ENCODE measurements around the gene APOLD1. TPM values are rescaled to one million over a fixed set of nuclear protein-coding genes. Genes with fewer than 3 reads are reported as not detected.
A peak's percentile ranks its signal among the peaks of the same experiment; 100 is the strongest.
"Not testable (repeated sequence)": the region's sequence is repeated elsewhere in the genome, so short reads cannot be mapped to it uniquely, and the experiment has no call there.

APOLD1 gene
- 35.9 TPM for total RNA-seq

GRCh38 chr12:12784911-12785814 is at the start of gene APOLD1:
Gene APOLD1, plus strand, starts transcription at chr12:12785659. Its CDS starts 33 bp downstream, at chr12:12785692.
- peak; percentile 46 for DNase-seq (ENCODE audit: low spot score)

GRCh38 chr12:12736759-12737676 is 48.4 kb upstream of the APOLD1 start:
- no peak for DNase-seq (ENCODE audit: low spot score)

- DNase-seq (ENCODE audit: low spot score), result not testable (repeated sequence)
Observed at GRCh38 chr12:12738152-12738551, 47.3 kb upstream of the APOLD1 start.

GRCh38 chr12:12741660-12742059 is 43.8 kb upstream of the APOLD1 start:
- DNase-seq (ENCODE audit: low spot score), result no peak

- DNase-seq (ENCODE audit: low spot score), result no peak
Observed at GRCh38 chr12:12744546-12745305, 40.7 kb upstream of the APOLD1 start.

- no peak for DNase-seq (ENCODE audit: low spot score)
Observed at GRCh38 chr12:12745576-12746211, 39.8 kb upstream of the APOLD1 start.

- DNase-seq (ENCODE audit: low spot score), result no peak
Observed at GRCh38 chr12:12747278-12747677, 38.2 kb upstream of the APOLD1 start.

- DNase-seq (ENCODE audit: low spot score), result no peak
Observed at GRCh38 chr12:12748044-12748443, 37.4 kb upstream of the APOLD1 start.

- DNase-seq (ENCODE audit: low spot score), result no peak
Observed at GRCh38 chr12:12749433-12749832, 36.0 kb upstream of the APOLD1 start.

GRCh38 chr12:12755923-12756322 is 29.5 kb upstream of the APOLD1 start:
- no peak for DNase-seq (ENCODE audit: low spot score)

- no peak for DNase-seq (ENCODE audit: low spot score)
Observed at GRCh38 chr12:12757121-12757520, 28.3 kb upstream of the APOLD1 start.

- DNase-seq (ENCODE audit: low spot score), result no peak
Observed at GRCh38 chr12:12759234-12759915, 26.1 kb upstream of the APOLD1 start.

GRCh38 chr12:12764824-12765223 is 20.6 kb upstream of the APOLD1 start:
- DNase-seq (ENCODE audit: low spot score), result no peak

GRCh38 chr12:12770262-12770661 is 15.2 kb upstream of the APOLD1 start:
- DNase-seq (ENCODE audit: low spot score), result no peak

GRCh38 chr12:12774791-12775190 is 10.7 kb upstream of the APOLD1 start:
- DNase-seq (ENCODE audit: low spot score), result no peak

- DNase-seq (ENCODE audit: low spot score), result no peak
Observed at GRCh38 chr12:12776261-12776660, 9.2 kb upstream of the APOLD1 start.

GRCh38 chr12:12777092-12777491 is 8.4 kb upstream of the APOLD1 start:
- no peak for DNase-seq (ENCODE audit: low spot score)

GRCh38 chr12:12779007-12779406 is 6.5 kb upstream of the APOLD1 start:
- no peak for DNase-seq (ENCODE audit: low spot score)

GRCh38 chr12:12779529-12779928 is 5.9 kb upstream of the APOLD1 start:
- no peak for DNase-seq (ENCODE audit: low spot score)

- DNase-seq (ENCODE audit: low spot score), result no peak
Observed at GRCh38 chr12:12784116-12784515, 1.3 kb upstream of the APOLD1 start.

GRCh38 chr12:12786351-12786705 is 869 bp downstream of the APOLD1 start:
- DNase-seq (ENCODE audit: low spot score), result no peak

All from ureter (tissue), 1 donor.